ENCODE results near the gene CNGA3.

- TF ChIP-seq CTCF (IDR thresholded peaks at IDR 0.05; ENCODE audit: low read depth, low read length) (no peak), EZH2phosphoT487 (IDR thresholded peaks at IDR 0.05; ENCODE audit: low read depth) (no peak)
Observed at GRCh38 chr2:98416383-98417159, 70.3 kb downstream of the CNGA3 start.

All from OCI-LY3 (cell line).